AG10803 (cell line): ENCODE data around the gene TANC1.

Experiments used
- DNase-seq: peaks from one replicate; pipeline ENCODE4 v3.0.0; 2010; ENCODE audit warnings: low read depth
- H3K4me3 ChIP-seq: 2 replicates; pipeline ENCODE4 v1.5.1; 2011; ENCODE audit warnings: mild to moderate bottlenecking, low read length, control low read depth
- TF ChIP-seq, protein P1 (sequence below): conservative IDR thresholded peaks from 2 replicates; pipeline ENCODE4 v1.5.1; 2011; ENCODE audit warnings: mild to moderate bottlenecking, low read length, control low read depth, inconsistent platforms

The TANC1 gene

DNA sequence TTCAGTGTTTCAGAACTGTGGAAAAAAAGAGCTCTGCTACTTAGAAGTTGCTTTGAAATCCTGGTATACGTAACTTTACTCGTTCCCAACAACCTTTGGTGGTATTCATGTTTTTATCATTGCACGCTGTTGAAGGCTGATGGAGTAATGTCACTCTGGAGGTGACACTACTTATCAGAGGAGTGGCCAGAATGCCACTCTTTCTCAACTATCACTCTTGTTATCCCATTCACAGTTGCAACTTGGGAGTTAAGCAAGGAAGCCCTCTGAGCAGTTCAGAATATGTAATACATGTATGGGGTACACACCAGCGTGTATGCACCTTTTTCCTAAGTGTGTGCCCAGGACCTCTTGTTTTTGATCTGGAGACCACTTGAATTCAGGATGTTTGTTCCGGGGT lies 53.6 kb downstream of the TANC1 start:
- DNase-seq: no peak
- no peak overlapping the region for H3K4me3 ChIP-seq
- TF ChIP-seq, protein P1, sequence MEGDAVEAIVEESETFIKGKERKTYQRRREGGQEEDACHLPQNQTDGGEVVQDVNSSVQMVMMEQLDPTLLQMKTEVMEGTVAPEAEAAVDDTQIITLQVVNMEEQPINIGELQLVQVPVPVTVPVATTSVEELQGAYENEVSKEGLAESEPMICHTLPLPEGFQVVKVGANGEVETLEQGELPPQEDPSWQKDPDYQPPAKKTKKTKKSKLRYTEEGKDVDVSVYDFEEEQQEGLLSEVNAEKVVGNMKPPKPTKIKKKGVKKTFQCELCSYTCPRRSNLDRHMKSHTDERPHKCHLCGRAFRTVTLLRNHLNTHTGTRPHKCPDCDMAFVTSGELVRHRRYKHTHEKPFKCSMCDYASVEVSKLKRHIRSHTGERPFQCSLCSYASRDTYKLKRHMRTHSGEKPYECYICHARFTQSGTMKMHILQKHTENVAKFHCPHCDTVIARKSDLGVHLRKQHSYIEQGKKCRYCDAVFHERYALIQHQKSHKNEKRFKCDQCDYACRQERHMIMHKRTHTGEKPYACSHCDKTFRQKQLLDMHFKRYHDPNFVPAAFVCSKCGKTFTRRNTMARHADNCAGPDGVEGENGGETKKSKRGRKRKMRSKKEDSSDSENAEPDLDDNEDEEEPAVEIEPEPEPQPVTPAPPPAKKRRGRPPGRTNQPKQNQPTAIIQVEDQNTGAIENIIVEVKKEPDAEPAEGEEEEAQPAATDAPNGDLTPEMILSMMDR: no peak

GRCh38 chr2:159026170-159026569 lies 57.7 kb downstream of the TANC1 start:
- H3K4me3 ChIP-seq: no peak overlapping the region
- DNase-seq: peak; percentile 22
- TF ChIP-seq, protein P1: no peak

DNA sequence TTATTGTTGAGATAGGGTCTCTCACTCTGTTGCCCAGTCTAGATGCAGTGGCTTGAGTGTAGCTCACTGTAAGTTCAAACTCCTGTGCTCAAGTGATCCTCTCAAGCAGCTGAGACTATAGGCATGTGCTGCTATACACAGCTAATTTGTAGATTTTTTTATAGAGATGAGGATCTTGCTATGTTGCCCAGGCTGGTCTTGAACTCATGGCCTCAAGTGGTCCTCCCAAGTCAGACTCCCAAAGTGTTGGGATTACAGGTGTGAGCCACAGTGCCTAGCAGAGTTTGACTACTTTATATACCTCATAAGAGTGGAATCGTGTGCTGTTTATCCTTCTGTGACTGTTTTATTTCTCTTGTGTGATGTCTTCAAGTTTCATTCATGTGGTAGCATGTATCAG lies 60.3 kb downstream of the TANC1 start:
- DNase-seq: no peak
- TF ChIP-seq, protein P1: no peak

GRCh38 chr2:159029936-159030335 lies 61.5 kb downstream of the TANC1 start:
- TF ChIP-seq, protein P1: no peak
- no peak overlapping the region for H3K4me3 ChIP-seq
- no peak for DNase-seq

More for the DNA sequence above, 60.3 kb downstream of the TANC1 start:
- no peak overlapping the region for H3K4me3 ChIP-seq

GRCh38 chr2:159030674-159031380 lies 62.4 kb downstream of the TANC1 start:
- TF ChIP-seq, protein P1: no peak
- H3K4me3 ChIP-seq: no peak overlapping the region
- peak; percentile 64 for DNase-seq

DNA sequence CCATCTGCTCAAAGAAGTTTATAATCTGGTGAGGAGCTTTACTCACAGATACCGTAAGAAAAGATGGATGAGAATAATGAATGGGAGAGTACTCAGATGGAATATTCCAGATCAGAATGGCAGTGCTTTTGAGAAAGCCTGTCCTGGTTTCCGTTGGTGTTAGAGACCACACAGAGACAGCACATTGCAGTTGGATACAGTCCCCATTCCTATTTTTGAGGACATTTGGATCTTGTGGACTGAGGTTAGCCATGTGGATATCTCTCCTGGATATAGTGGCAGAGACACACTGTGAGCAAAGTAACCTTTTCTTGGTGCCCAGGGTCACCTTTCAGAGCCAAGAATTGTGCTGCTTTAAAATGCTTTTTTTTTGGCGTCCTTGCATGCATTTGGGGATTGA lies 63.7 kb downstream of the TANC1 start:
- H3K4me3 ChIP-seq: no peak overlapping the region
- DNase-seq: no peak
- TF ChIP-seq, protein P1: no peak

- TF ChIP-seq, protein P1: no peak
- no peak for DNase-seq
- no peak overlapping the region for H3K4me3 ChIP-seq
Measured at GRCh38 chr2:159032580-159032979, 64.1 kb downstream of the TANC1 start.
